ENCODE data around the gene ZBTB38.

ZBTB38 gene

GRCh38 chr3:141372656-141373055 lies 4.4 kb downstream of the ZBTB38 start:
- Histone ChIP-seq H3K4me1 (ENCODE audit: insufficient read depth, low read length) (peaks cover 22% of the 10 kb centered on the region), H3K27me3 (ENCODE audit: control insufficient read depth in 1 of 2, insufficient read depth in 2 of 2, low read length in 2 of 2) (no peaks in the 10 kb centered on the region), H3K27ac (ENCODE audit: low read depth, low read length) (no peak overlapping the region), H3K36me3 (ENCODE audit: insufficient read depth, low read length) (no peaks in the 10 kb centered on the region), H3K4me3 (ENCODE audit: low read depth in 1 of 2, low read length in 2 of 2) (no peak overlapping the region), H3K9me3 (ENCODE audit: low read length) (no peaks in the 10 kb centered on the region), H3K9ac (ENCODE audit: low read length) (no peak overlapping the region)

GRCh38 chr3:141373232-141373631 lies 4.9 kb downstream of the ZBTB38 start:
- Histone ChIP-seq H3K9me3 (ENCODE audit: low read length) (no peaks in the 10 kb centered on the region), H3K36me3 (ENCODE audit: insufficient read depth, low read length) (no peaks in the 10 kb centered on the region), H3K27me3 (ENCODE audit: control insufficient read depth in 1 of 2, insufficient read depth in 2 of 2, low read length in 2 of 2) (no peaks in the 10 kb centered on the region), H3K27ac (ENCODE audit: low read depth, low read length) (no peak overlapping the region), H3K4me1 (ENCODE audit: insufficient read depth, low read length) (peaks cover 17% of the 10 kb centered on the region), H3K4me3 (ENCODE audit: low read depth in 1 of 2, low read length in 2 of 2) (no peak overlapping the region), H3K9ac (ENCODE audit: low read length) (no peak overlapping the region)

GRCh38 chr3:141373768-141374526 lies 5.6 kb downstream of the ZBTB38 start:
- Histone ChIP-seq H3K27ac (ENCODE audit: low read depth, low read length) (no peak overlapping the region), H3K36me3 (ENCODE audit: insufficient read depth, low read length) (no peaks in the 10 kb centered on the region), H3K4me3 (ENCODE audit: low read depth in 1 of 2, low read length in 2 of 2) (no peak overlapping the region), H3K27me3 (ENCODE audit: control insufficient read depth in 1 of 2, insufficient read depth in 2 of 2, low read length in 2 of 2) (no peaks in the 10 kb centered on the region), H3K9me3 (ENCODE audit: low read length) (no peaks in the 10 kb centered on the region), H3K9ac (ENCODE audit: low read length) (no peak overlapping the region), H3K4me1 (ENCODE audit: insufficient read depth, low read length) (peaks cover 12% of the 10 kb centered on the region)

GRCh38 chr3:141375381-141376301 lies 7.3 kb downstream of the ZBTB38 start:
- no peak overlapping the region for H3K27ac ChIP-seq (ENCODE audit: low read depth, low read length)
- no peaks in the 10 kb centered on the region for H3K9me3 ChIP-seq (ENCODE audit: low read length)
- H3K4me3 ChIP-seq (ENCODE audit: low read depth in 1 of 2, low read length in 2 of 2) = no peak overlapping the region
- H3K27me3 ChIP-seq (ENCODE audit: control insufficient read depth in 1 of 2, insufficient read depth in 2 of 2, low read length in 2 of 2) = no peaks in the 10 kb centered on the region
- H3K4me1 ChIP-seq (ENCODE audit: insufficient read depth, low read length) = no peaks in the 10 kb centered on the region
- H3K36me3 ChIP-seq (ENCODE audit: insufficient read depth, low read length) = no peaks in the 10 kb centered on the region
- H3K9ac ChIP-seq (ENCODE audit: low read length) = no peak overlapping the region

- Histone ChIP-seq H3K9ac (ENCODE audit: low read length) (no peak overlapping the region), H3K27me3 (ENCODE audit: control insufficient read depth in 1 of 2, insufficient read depth in 2 of 2, low read length in 2 of 2) (no peaks in the 10 kb centered on the region), H3K4me3 (ENCODE audit: low read depth in 1 of 2, low read length in 2 of 2) (no peak overlapping the region), H3K4me1 (ENCODE audit: insufficient read depth, low read length) (no peaks in the 10 kb centered on the region), H3K27ac (ENCODE audit: low read depth, low read length) (no peak overlapping the region), H3K9me3 (ENCODE audit: low read length) (no peaks in the 10 kb centered on the region), H3K36me3 (ENCODE audit: insufficient read depth, low read length) (no peaks in the 10 kb centered on the region)
These were observed 9.1 kb downstream of the ZBTB38 start for GRCh38 chr3:141377377-141377776.

- Histone ChIP-seq H3K27me3 (ENCODE audit: control insufficient read depth in 1 of 2, insufficient read depth in 2 of 2, low read length in 2 of 2) (no peaks in the 10 kb centered on the region), H3K36me3 (ENCODE audit: insufficient read depth, low read length) (no peaks in the 10 kb centered on the region), H3K27ac (ENCODE audit: low read depth, low read length) (no peak overlapping the region), H3K4me1 (ENCODE audit: insufficient read depth, low read length) (peaks cover 4% of the 10 kb centered on the region), H3K9ac (ENCODE audit: low read length) (no peak overlapping the region), H3K4me3 (ENCODE audit: low read depth in 1 of 2, low read length in 2 of 2) (no peak overlapping the region), H3K9me3 (ENCODE audit: low read length) (no peaks in the 10 kb centered on the region)
These were observed 10.3 kb downstream of the ZBTB38 start for GRCh38 chr3:141378556-141378955.

GRCh38 chr3:141379250-141379966 lies 11.1 kb downstream of the ZBTB38 start:
- Histone ChIP-seq H3K9ac (ENCODE audit: low read length) (no peak overlapping the region), H3K36me3 (ENCODE audit: insufficient read depth, low read length) (no peaks in the 10 kb centered on the region), H3K4me3 (ENCODE audit: low read depth in 1 of 2, low read length in 2 of 2) (no peak overlapping the region), H3K4me1 (ENCODE audit: insufficient read depth, low read length) (peaks cover 12% of the 10 kb centered on the region), H3K27ac (ENCODE audit: low read depth, low read length) (no peak overlapping the region), H3K9me3 (ENCODE audit: low read length) (no peaks in the 10 kb centered on the region), H3K27me3 (ENCODE audit: control insufficient read depth in 1 of 2, insufficient read depth in 2 of 2, low read length in 2 of 2) (no peaks in the 10 kb centered on the region)

- Histone ChIP-seq H3K27ac (ENCODE audit: low read depth, low read length) (no peak overlapping the region), H3K9ac (ENCODE audit: low read length) (no peak overlapping the region), H3K4me3 (ENCODE audit: low read depth in 1 of 2, low read length in 2 of 2) (no peak overlapping the region), H3K36me3 (ENCODE audit: insufficient read depth, low read length) (no peaks in the 10 kb centered on the region), H3K9me3 (ENCODE audit: low read length) (no peaks in the 10 kb centered on the region), H3K4me1 (ENCODE audit: insufficient read depth, low read length) (peaks cover 15% of the 10 kb centered on the region), H3K27me3 (ENCODE audit: control insufficient read depth in 1 of 2, insufficient read depth in 2 of 2, low read length in 2 of 2) (no peaks in the 10 kb centered on the region)
These were observed 12.0 kb downstream of the ZBTB38 start for GRCh38 chr3:141380279-141380678.

GRCh38 chr3:141380987-141381386 lies 12.7 kb downstream of the ZBTB38 start:
- no peak overlapping the region for H3K9ac ChIP-seq (ENCODE audit: low read length)
- no peaks in the 10 kb centered on the region for H3K27me3 ChIP-seq (ENCODE audit: control insufficient read depth in 1 of 2, insufficient read depth in 2 of 2, low read length in 2 of 2)
- no peak overlapping the region for H3K4me3 ChIP-seq (ENCODE audit: low read depth in 1 of 2, low read length in 2 of 2)
- peaks cover 15% of the 10 kb centered on the region for H3K4me1 ChIP-seq (ENCODE audit: insufficient read depth, low read length)
- no peaks in the 10 kb centered on the region for H3K36me3 ChIP-seq (ENCODE audit: insufficient read depth, low read length)
- H3K27ac ChIP-seq (ENCODE audit: low read depth, low read length) = no peak overlapping the region
- no peaks in the 10 kb centered on the region for H3K9me3 ChIP-seq (ENCODE audit: low read length)

GRCh38 chr3:141382571-141382970 lies 14.3 kb downstream of the ZBTB38 start:
- no peak overlapping the region for H3K27ac ChIP-seq (ENCODE audit: low read depth, low read length)
- no peaks in the 10 kb centered on the region for H3K9me3 ChIP-seq (ENCODE audit: low read length)
- no peak overlapping the region for H3K9ac ChIP-seq (ENCODE audit: low read length)
- H3K4me3 ChIP-seq (ENCODE audit: low read depth in 1 of 2, low read length in 2 of 2) = no peak overlapping the region
- H3K36me3 ChIP-seq (ENCODE audit: insufficient read depth, low read length) = no peaks in the 10 kb centered on the region
- H3K4me1 ChIP-seq (ENCODE audit: insufficient read depth, low read length) = peaks cover 15% of the 10 kb centered on the region
- no peaks in the 10 kb centered on the region for H3K27me3 ChIP-seq (ENCODE audit: control insufficient read depth in 1 of 2, insufficient read depth in 2 of 2, low read length in 2 of 2)

- Histone ChIP-seq H3K4me1 (ENCODE audit: insufficient read depth, low read length) (peaks cover 15% of the 10 kb centered on the region), H3K4me3 (ENCODE audit: low read depth in 1 of 2, low read length in 2 of 2) (peak overlapping the region; percentile 8 to 53), H3K27me3 (ENCODE audit: control insufficient read depth in 1 of 2, insufficient read depth in 2 of 2, low read length in 2 of 2) (no peaks in the 10 kb centered on the region), H3K27ac (ENCODE audit: low read depth, low read length) (no peak overlapping the region), H3K36me3 (ENCODE audit: insufficient read depth, low read length) (no peaks in the 10 kb centered on the region), H3K9me3 (ENCODE audit: low read length) (no peaks in the 10 kb centered on the region), H3K9ac (ENCODE audit: low read length) (peak overlapping the region; percentile 15)
These were observed 15.3 kb downstream of the ZBTB38 start for GRCh38 chr3:141383555-141384129.

Measured in muscle layer of colon (tissue), 2 donors.